Cardiac fibroblast (primary cell): ENCODE results near the gene IQCK.
A peak's percentile ranks its signal among the peaks of the same experiment; 100 is the strongest.

Experiments
- DNase-seq, 2 donors: peaks; one replicate each; pipeline versions ENCODE4 v3.0.0 to v3.0.0-alpha.2; 2010; ENCODE audit warnings: low read depth in 2 of 2
- H3K4me3 ChIP-seq, 2 donors: replicated peaks in 1 of 2; 1 replicate in 1 of 2; 2 replicates in 1 of 2; pipeline ENCODE4 v1.5.1; 2011; ENCODE audit warnings: low read depth in 2 of 2, low read length in 2 of 2, mild to moderate bottlenecking in 2 of 2, moderate library complexity in 1 of 2
- TF ChIP-seq, protein P1 (sequence below): IDR thresholded peaks from one replicate; pipeline ENCODE4 v1.5.1; 2011; ENCODE audit warnings: low read depth, mild to moderate bottlenecking, low read length, inconsistent platforms

IQCK gene

DNA sequence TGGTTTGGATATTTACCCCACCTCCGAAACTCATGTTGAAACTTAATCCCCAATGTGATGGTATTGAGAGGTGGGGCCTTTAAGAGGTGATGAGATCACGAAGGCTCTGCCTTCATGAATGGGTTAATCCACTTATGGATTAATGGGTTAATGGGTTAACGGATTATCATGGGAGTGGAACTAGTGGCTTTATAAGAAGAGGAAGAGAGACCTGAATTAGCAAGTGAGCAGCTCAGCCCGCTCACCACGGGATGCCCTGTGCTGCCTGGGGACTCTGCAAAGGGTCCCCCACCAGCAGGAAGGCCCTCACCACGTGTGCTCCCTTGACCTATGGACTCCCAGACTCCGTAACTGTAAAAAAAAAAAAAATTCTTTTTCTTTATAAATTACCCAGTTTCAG is 183.1 kb downstream of the IQCK start:
- H3K4me3 ChIP-seq = no peak overlapping the region
- no peak for DNase-seq
- TF ChIP-seq, protein P1, sequence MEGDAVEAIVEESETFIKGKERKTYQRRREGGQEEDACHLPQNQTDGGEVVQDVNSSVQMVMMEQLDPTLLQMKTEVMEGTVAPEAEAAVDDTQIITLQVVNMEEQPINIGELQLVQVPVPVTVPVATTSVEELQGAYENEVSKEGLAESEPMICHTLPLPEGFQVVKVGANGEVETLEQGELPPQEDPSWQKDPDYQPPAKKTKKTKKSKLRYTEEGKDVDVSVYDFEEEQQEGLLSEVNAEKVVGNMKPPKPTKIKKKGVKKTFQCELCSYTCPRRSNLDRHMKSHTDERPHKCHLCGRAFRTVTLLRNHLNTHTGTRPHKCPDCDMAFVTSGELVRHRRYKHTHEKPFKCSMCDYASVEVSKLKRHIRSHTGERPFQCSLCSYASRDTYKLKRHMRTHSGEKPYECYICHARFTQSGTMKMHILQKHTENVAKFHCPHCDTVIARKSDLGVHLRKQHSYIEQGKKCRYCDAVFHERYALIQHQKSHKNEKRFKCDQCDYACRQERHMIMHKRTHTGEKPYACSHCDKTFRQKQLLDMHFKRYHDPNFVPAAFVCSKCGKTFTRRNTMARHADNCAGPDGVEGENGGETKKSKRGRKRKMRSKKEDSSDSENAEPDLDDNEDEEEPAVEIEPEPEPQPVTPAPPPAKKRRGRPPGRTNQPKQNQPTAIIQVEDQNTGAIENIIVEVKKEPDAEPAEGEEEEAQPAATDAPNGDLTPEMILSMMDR = no peak

DNA sequence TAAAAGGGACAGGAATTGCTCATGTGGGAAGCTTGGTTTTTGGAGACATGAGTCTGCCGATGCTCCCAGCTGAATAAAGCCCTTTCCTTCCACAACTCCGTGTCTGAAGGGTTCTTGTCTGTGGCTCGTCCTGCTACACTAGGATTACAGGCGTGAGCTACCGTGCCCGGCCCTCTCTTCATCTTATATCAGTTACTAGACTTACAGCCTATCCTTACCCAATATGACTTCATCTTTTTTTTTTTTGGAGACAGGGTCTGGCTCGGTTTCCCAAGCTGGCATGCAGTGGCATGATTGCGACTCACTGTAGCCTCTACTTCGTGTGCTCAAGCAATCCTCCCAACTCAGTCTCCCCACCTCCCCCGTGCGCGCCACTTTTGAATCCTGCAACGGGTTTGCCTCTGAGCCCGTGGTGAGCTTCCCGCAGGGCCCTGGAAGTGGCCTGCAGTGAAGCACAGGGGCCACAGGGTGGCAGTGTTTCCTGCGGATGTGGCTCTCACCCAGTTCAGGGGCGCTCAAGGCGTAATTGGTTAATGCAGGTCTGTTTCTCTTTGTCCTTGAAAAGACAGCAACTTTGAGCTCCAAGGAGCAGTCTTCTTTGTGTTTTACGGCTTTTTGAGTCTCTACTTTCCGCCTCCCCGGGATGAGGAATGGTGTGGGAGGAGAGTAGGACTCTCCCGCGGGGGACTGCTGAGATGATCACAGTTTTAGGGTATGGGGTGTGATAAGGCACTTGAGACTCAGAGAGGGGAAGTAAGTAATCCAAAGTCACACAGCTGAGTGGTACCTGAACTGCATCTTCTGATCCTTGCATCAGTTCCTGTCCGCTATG is 189.3 kb downstream of the IQCK start:
- TF ChIP-seq, protein P1 = peak; percentile 94
- no peak overlapping the region for H3K4me3 ChIP-seq
- peak; percentile 73 to 81 for DNase-seq
